Nucleus accumbens (tissue), 56 donors: Measurements from ENCODE around the gene BTBD2.
"Not testable (repeated sequence)": the region's sequence is repeated elsewhere in the genome, so short reads cannot be mapped to it uniquely, and the experiment has no call there.

Experiments used
- DNase-seq, 56 donors: peaks; one replicate each; lab custom pipeline; 2025; lab: John Stamatoyannopoulos, UW

BTBD2 gene

DNA sequence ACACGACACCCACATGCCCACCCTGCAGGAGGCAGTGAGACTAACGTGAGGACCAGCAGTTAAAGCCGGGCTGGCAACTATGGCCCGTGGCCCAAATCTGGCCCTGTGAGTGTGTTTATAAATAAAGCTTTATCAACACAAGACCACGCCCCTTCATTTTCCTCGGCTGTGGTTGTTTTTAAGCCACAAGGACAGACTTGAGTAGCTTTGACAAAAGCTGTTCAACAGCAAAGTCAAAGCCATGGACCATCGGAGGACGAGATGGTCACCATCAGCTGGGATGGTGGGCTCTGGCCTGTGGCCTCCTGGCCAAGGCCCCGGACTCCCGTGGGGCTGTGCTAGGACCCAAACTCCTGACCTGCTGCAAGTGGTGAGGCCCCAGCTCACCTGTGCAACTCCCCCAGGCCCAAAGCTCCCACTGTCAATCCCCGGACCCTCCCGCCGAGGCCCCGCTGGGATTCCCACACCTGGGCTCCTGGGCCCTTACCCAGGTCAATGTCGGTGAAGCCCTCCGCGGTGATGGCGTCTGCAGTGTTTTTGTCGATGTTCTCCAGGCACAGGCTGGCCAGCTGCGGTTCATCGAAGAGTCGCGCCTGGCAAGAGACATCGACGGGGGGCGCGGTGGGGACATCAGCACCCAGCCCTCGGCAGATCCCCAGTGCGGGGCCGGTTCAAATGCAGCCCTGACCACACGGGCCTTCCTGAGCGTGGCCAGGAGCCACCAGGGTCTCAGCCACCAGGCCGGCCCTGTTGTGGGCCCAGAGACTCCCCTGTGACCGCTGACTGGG, 25.1 kb downstream of the BTBD2 start:
- no peak for DNase-seq

DNA sequence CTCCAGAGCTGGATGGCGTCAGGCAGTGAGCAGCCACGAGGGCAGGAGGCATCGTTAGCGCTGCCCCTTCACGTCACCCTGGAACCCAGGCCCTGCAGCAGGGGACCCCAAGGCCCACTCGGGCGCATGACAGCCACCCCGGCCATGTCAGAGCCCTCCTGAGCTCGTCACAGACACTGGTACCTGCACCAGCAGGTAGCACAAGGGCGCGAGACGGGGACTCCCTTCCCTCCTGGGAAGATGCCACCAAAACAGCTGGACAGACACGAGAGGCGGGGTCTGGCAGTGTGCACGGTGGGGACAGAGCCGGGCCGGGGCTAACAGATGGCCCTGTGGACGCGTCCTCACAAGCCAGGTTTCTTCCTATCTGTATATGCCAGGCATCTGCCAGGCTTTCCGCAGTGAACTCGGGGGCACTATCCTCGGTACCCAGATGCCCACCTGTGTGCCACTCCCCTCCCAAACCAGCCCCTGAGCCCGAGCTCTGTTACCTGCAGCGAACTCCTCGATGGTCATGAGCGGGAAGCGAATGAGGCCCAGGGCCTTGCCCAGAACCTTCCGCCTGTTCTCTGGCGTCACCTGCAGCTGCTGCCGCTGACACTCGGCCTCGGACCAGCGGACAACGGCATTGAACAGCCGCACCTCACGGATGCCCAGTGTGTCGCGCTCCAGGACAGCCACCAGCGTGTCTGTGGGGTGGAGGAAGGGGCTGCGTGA, 25.8 kb downstream of the BTBD2 start:
- no peak for DNase-seq

DNA sequence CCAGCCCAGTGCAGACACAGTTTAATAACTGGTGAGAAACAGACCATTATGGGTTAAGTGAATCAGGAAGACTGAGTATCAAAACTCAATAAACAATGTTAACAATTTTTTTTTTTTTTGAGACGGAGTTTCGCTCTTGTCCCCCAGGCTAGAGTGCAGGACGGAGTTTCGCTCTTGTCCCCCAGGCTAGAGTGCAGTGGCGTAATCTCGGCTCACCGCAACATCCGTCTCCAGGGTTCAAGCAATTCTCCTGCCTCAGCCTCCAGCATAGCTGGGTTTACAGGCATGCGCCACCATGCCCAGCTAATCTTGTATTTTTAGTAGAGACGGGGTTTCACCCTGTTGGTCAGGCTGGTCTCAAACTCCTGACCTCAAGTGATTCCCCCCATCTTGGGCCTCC, 27.1 kb downstream of the BTBD2 start:
- DNase-seq = not testable (repeated sequence)

DNA sequence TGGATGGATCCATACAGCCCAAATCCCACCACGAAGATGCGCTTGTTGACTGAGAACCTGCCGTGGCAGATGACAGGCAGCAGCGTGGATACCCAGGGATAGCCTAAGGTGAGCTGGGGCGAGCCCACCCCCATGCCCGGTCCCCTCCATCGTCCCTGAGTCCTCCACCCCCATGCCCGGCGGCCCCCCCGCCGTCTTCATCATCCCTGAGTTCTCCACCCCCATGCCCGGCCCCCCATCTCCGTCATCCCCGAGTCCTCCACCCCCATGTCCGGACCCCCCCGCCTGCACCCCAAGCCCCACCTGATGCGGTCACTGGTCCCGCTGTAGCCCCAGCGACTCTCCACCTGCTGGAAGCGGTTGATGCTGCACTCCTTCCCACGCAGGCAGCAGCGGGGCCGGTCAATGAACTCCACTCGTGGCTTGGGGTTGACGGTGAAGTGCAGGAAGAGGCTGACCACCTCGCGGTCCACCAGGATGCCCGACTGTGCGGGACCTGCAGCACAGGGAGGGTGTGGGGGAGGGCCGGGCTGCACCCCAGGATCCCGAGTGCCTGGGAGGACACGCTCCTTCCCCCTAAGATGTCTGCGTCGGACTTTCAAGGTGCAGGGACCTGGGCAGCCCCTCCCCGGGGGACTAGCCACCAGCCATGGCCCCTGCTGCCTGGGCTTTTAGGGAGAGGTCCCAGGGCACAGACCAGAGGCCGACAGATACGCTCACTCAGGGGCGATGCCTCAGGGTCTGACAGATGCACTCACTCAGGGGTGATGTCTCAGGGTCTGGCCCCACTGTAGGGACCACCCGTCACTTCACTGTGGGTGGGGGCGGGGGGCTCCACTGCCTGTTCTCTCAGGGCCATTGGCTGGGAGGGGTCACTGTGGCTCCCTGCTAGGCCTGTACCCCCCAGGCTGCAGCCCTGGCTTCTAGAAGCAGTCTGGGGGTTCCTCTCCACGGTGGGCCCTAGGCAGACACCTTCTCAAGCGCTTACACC, 28.0 kb downstream of the BTBD2 start:
- DNase-seq = no peak

DNA sequence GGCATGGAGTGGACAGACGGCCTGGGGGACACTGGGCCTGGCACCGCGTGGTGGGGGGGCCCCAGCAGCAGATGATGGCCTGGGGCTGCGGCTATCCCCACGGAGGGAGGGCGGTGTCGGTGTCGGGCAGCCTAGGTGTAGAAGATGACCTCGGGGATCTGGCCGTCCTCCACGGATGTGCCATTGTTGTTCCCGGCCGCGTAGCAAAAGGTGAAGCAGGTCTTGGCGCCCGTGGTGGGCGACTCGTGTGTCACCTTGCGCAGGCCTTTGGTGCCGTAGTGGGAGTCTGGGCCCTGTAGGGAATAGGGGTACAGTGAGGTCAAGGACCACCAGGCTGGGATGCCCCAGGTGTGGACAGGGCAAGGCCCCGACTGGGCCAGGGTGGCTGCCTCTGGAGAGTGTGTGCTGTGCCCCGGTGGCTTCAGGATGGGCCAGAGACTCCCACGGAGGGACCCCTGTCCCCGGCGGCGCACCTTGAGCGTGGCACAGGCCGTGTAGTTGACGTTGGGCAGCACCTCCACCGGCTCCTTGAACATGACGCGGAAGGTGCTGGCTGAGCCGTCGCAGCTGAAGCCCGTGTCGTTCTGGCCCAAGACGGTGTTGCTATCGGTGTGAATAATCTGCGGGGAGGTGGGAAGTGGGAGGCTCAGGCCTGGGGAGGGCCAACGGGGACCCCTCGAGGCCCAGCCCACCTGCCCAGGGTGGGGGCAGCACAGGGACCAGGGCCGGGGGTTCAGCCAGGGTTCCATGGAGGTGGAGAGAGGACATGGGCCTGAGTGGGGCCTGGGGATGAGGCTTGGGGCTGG, 29.0 kb downstream of the BTBD2 start:
- DNase-seq = no peak

DNA sequence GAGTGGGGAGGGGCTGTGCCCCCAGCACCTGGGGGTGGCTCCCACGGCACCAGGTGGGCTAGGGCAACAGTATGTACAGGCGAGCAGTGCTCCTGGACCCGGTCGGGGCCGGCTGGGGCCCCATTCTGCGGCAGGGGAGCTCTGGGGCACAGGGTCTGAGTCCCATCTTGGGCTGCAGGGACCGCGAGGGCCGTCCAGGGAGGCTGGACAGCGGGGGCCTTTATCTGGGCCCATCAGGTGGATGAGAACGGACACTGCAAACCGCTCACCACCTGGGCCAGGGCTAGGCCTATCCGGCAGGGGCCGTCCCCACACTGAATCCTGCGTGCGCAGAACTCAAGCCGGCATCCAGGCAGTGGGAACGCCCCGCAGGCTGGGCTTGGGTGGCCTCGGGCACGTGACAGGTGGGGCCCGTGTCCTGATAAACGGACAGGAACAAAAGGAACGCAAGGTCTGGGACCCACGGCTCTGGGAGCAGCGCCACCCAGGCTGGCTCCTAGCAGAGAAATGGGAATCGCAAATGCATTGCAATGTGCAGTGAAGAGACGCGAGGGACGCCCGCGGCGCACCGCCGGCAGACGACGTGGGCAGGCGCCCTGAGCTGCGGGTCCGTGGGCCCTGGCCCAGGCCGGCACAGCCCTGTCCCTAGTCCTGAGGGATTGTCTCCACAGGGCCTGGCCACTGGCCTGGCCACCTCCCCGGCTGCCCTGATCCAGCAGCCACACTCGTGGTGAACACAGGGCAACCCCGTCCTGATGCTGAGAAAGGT, 29.7 kb downstream of the BTBD2 start:
- no peak for DNase-seq

DNA sequence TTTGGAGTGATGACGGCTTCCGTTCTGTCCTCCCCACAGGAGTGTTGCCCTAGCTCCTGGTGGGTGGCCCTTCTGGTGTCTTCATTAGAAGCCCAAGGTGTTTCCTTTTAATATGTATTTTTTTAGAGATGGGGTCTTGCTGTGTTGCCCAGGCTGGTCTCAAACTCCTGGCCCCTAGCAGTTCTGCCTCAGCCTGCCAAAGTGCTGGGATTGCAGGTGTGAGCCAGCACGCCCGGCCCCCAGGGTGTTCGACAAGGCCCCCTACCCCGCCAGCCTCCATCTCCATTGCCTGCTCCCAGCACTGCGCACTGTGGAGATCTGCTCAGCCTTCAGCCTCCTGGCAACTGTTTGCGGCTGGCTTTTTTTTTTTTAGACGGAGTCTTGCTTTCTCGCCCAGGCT, 31.2 kb downstream of the BTBD2 start:
- DNase-seq = no peak

DNA sequence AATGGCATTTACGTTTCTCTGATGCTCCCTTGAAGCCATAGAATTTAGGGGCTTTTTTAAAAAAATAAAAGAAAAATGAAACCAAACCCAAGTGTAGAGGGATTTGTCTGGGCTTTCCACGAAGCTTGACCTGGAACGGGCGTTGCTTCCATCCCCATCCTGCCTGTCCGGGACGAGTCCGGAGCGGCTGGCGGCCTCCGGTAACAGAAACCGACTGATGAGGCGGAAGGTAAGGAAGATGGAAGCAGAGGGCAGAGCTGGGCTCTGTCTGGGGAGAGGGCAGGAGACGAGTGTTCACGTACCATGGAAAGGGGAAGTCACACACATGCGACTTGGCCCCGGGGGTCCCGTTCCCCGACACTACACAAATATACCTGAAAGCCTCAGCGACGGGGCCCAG, 34.3 kb downstream of the BTBD2 start:
- DNase-seq = no peak

DNA sequence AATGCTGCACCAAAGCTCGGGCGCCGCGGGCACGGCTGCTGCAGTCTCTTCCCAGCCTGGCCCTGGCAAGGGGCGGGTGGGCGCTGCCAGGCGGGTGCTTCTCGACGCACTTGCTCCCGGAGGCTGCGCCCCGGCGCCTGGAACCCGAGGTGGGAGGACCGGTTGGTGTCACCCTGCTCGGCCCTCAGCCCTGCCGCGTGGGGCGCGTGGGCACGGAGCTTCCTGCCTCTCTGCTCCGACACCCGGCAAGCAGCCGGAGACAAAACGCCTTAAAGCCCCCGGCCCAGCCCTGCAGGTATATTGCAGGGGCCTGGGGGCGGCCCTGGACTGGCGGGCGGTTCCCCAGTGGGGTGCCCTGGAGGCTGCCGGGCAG, 34.7 kb downstream of the BTBD2 start:
- DNase-seq = no peak

DNA sequence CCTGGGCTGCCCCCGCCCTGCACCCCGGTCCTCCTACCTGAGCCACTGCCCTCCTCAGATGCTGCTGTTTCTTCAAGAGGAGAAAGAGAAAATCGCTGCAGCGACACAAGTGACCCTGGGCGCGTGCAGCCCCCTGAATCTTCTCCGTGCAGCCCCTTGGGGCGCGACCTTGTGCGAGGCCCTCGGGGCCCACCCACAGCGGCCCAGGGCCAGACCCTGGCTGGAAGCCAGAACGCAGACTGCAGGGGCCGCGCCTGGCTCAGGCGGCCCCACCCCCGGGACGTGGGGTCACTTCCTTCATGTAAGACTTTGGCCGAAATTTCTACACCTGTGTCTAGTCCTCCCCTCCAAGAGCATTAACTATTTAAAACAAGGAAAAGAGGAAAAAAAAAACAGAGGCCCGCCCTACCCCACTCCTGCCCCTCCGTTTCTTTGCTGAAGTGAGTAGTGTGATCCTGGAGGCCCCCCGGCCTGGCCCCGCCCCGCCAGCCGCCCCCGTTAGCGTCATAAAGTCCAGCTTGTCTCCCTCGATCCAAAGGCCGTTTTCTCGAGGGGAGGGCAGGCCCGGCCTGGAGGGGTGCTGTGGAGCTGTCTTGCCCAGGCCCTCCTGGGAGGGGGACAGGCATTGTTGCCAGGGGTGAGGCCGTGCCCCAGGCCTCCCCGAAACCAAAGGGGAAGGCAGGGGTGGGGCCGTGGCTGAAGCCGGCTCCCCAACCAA, 35.3 kb downstream of the BTBD2 start:
- DNase-seq = no peak

DNA sequence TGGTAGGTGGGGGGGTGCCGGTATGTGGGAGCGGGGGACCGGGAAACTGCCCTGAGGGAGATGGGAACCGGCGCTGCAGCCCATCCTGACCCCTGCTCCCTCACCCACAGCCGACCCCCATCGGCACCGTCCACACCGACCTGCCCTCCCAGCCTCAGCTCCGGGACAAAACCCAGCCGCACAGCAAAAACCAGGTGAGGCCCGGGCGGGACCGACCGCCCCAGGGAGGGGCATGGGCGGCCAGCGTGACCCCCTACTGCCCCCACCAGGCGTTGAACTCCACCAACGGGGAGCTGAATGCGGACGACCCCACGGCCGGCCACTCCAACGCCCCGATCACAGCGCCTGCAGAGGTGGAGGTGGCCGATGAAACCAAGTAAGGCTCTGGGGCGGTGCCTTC, 35.9 kb downstream of the BTBD2 start:
- no peak for DNase-seq

DNA sequence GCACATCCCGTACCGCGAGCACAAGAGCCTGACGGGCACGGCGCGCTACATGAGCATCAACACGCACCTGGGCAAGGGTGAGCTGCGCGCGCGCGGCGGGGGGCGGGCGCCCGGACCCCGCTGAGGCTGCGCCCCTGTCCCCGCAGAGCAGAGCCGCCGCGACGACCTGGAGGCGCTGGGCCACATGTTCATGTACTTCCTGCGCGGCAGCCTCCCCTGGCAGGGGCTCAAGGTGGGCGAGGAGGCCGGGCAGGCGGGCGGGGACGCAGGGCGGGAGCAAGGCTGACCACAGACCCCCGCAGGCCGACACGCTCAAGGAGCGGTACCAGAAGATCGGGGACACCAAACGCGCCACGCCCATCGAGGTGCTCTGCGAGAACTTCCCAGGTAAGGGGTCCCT, 36.5 kb downstream of the BTBD2 start:
- DNase-seq = no peak

DNA sequence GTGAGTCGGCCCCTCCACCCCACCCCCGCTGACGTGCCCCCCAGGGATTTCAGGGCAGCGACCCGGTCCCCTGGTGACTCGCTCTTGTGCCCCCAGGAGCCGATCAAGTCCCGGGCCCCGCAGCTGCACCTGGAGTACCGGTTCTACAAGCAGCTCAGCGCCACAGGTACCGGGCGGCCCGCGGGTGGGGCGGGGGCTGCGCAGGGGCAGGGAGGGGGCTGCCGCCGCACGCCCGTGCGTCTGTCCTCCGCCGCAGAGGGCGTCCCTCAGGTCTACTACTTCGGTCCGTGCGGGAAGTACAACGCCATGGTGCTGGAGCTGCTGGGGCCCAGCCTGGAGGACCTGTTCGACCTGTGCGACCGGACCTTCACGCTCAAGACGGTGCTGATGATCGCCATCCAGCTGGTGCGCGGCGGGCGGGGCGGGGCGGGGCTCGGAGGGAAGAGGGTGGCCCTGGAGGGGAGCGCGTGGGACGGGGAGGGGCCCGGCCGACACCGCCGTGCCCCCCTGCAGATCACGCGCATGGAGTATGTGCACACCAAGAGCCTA, 37.1 kb downstream of the BTBD2 start:
- no peak for DNase-seq

DNA sequence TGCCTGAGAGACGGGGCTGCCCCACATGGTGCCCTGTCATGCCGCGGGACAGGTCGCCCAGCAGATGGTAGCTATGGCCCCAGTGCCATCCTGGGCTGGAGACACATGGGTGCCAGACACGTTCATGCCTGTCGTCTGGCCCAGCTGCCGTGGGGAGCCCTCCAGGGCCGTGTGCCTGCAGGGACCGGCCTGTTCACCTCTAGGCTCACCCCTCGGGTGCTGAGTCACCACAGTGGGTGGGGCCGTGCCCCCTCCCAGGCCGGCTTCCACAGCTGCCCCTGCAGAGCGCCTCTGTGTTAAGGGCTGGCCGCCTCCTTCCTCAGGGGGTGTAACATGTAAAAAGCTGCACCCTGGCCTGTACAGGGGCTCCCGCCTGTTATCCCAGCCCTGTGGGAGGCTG, 38.4 kb downstream of the BTBD2 start:
- no peak for DNase-seq

DNA sequence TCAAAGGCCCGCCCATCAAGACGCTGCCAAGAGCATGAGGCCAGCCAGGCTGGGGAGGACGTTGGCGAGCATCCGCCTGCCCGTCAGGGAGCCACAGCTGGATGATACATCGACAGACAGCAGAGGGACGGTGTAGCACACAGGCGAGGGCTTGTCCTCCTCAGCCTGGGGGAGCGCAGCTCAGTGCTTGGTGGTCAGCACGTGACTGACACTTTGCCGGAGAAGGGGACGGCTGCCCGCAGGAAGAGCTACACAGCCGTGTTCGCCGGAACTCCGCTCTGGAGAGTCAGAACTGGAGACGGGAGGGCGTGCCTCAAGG, 40.4 kb downstream of the BTBD2 start:
- DNase-seq = peak in 21 of 56 donors; percentile 3 to 59 (median 19)

DNA sequence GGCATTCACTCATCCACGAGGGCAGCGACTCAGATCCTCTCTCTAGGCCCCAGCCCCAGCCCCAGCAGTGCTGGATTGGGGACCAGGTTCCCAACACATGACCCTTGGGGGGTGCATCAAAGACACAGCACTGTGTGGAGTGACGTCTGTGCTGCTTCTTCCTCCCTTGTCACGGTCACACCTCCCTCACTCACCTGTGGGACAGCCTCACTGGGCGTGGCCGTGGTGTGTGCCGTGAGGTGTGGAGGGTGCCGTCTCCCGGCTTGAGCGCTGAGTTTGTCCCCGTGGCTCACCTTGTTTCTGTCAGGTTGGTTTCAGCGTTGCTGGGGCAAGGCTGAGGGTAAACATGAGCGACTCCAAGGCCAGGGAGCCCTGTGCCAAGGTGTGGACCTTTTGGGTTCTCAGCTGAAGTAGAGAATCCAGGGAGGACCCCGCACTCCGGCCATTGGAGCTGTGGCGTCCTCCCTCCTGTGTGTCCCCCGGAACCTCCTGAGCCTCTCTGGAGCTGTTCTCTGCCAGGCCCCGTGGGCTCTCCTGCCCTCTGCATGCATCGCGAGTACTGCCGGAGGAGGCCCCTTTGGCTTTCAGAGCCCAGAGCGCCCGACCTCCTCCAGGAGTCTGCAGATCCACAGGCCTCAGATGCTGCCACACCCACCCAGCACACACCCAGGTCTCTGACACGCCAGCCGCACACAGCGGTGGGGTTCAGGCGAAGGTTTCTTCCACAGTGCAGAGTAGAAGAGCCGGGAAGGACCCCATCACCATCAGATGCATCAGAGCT, 40.9 kb downstream of the BTBD2 start:
- no peak for DNase-seq

DNA sequence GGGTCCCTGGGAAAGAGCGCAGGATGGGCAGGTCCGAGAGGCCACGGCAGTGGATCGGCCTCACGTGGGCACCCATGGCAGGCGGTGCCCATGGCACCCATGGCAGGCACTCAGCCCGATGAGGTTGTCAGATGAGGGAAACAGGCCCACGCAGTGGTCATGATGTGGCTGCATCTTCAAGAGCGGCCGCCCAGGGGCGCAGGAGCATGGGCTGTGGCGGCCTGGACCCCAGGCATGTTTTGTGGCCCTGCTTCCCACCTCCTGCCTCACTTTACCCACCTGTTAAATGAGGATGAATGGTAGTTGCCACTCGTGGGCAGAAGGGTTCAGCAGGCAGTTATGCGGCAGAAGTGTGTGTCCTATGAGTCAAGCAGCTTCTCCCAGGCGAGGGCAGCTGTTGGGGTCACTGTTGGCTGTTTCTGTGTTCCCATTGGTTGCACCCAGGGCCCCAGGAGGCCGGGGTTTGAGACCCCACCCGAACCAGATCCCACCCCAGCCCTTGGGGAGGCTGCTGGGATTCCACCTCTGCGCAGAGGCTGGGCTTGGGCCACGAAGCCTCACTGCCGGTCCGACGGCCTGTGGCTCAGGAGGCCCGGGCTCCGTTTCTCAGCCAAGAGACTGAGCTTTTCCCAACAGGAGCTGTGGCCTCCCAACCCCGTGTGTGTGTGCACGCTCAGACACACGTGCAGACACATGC, 44.6 kb downstream of the BTBD2 start:
- no peak for DNase-seq
